C4-2B (cell line): ENCODE results near the gene TNFAIP8L1.

ENCODE experiments used
- CTCF ChIP-seq: fragments of 450-650 bp; conservative IDR thresholded peaks from 2 replicates; pipeline ENCODE4 v1.5.1; 2017; ENCODE audit warnings: mild to moderate bottlenecking
- ZFX ChIP-seq: fragments of 450-650 bp; IDR thresholded peaks from 2 replicates; pipeline ENCODE4 v1.6.1; 2017

GRCh38 chr19:4624301-4624700 is 15.0 kb upstream of the TNFAIP8L1 start:
- TF ChIP-seq CTCF: no peak
- TF ChIP-seq ZFX: no peak
